Hepatocyte (in vitro differentiated cells): ENCODE measurements around the gene PHKB. TPM values are rescaled to one million over a fixed set of nuclear protein-coding genes. Genes with fewer than 3 reads are reported as not detected.

Experiments used
- DNase-seq: peaks from one replicate; pipeline ENCODE4 v3.0.0-alpha.2; 2016; ENCODE audit warnings: low spot score
- H2AFZ ChIP-seq: fragments of 200-600 bp; sonication (generic); 2 replicates; pipeline ENCODE4 v1.6.0; 2016; ENCODE audit warnings: antibody characterized with exemption, mild to moderate bottlenecking
- H3K27ac ChIP-seq: fragments of 200-600 bp; sonication (generic); 2 replicates; pipeline ENCODE4 v1.5.1; 2016; ENCODE audit warnings: mild to moderate bottlenecking
- H3K27me3 ChIP-seq: fragments of 200-600 bp; sonication (generic); 2 replicates; pipeline ENCODE4 v1.6.1; 2016
- H3K36me3 ChIP-seq: fragments of 200-600 bp; sonication (generic); replicated peaks from 2 replicates; pipeline ENCODE4 v1.5.1; 2016; ENCODE audit warnings: low read depth; ENCODE audit not compliant: insufficient read depth
- H3K4me1 ChIP-seq: fragments of 200-600 bp; sonication (generic); 2 replicates; pipeline ENCODE4 v1.5.1; 2016; ENCODE audit warnings: mild to moderate bottlenecking, moderate library complexity; ENCODE audit not compliant: insufficient read depth
- H3K4me2 ChIP-seq: fragments of 200-600 bp; sonication (generic); 2 replicates; pipeline ENCODE4 v1.6.0; 2016
- H3K4me3 ChIP-seq: fragments of 200-600 bp; sonication (generic); 2 replicates; pipeline ENCODE4 v1.5.1; 2016; ENCODE audit warnings: mild to moderate bottlenecking
- H3K79me2 ChIP-seq: fragments of 200-600 bp; sonication (generic); 2 replicates; pipeline ENCODE4 v1.6.0; 2017; ENCODE audit warnings: mild to moderate bottlenecking
- H3K9me2 ChIP-seq: fragments of 200-600 bp; sonication (generic); replicated peaks from 2 replicates; pipeline ENCODE4 v1.6.0; 2017; ENCODE audit warnings: mild to moderate bottlenecking; ENCODE audit not compliant: insufficient read depth
- H3K9me3 ChIP-seq: fragments of 200-600 bp; sonication (generic); 2 replicates; pipeline ENCODE4 v1.5.1; 2016; ENCODE audit warnings: low read depth, mild to moderate bottlenecking
- H4K20me1 ChIP-seq: fragments of 200-600 bp; sonication (generic); 2 replicates; pipeline ENCODE4 v1.6.0; 2016; ENCODE audit warnings: mild to moderate bottlenecking; ENCODE audit not compliant: insufficient read depth, poor library complexity, severe bottlenecking
- CTCF ChIP-seq: fragments of 200-600 bp; sonication (generic); IDR thresholded peaks from 2 replicates; pipeline ENCODE4 v1.5.1; 2016; ENCODE audit warnings: antibody characterized with exemption, mild to moderate bottlenecking; ENCODE audit not compliant: poor library complexity
- EZH2 ChIP-seq: fragments of 200-600 bp; sonication (generic); IDR thresholded peaks from 2 replicates; pipeline ENCODE4 v1.6.1; 2016; ENCODE audit warnings: antibody characterized with exemption, mild to moderate bottlenecking, borderline replicate concordance
- EZH2phosphoT487 ChIP-seq: fragments of 200-600 bp; sonication (generic); IDR thresholded peaks from one replicate; pipeline ENCODE4 v1.6.1; 2018; ENCODE audit warnings: antibody characterized with exemption, mild to moderate bottlenecking, low read depth, moderate library complexity; ENCODE audit not compliant: unreplicated experiment, severe bottlenecking
- WGBS: methylation state at CpG from one replicate; pipeline ENCODE4 v1.1.6; 2016; ENCODE audit warnings: low lambda C conversion rate; ENCODE audit errors: missing lambda C conversion rate; 5-methylcytosine and 5-hydroxymethylcytosine counted together
- polyA plus RNA-seq: library from polyadenylated mRNA; unstranded; fragments of >200 nt; fragmentation: Nextera tagmentation; extraction: Ambion mirVana; gene quantifications from 2 replicates; pipeline ENCODE4 v1.2.1, GENCODE V29; 2016
- total RNA-seq: library from RNA; depleted of rRNA; stranded (reverse); fragments of >200 nt; gene quantifications from 2 replicates; pipeline ENCODE4 v1.2.3, GENCODE V29; 2014

PHKB gene
- total and polyA plus RNA-seq, 2 experiments from 2014 or later, result 28.7 to 71.7 TPM

GRCh38 chr16:47503936-47504335 is 42.8 kb downstream of the PHKB start:
- no peaks in the 10 kb centered on the region for H3K9me3 ChIP-seq
- no peaks in the 10 kb centered on the region for H3K79me2 ChIP-seq
- H3K4me3 ChIP-seq, result no peak overlapping the region
- no peak overlapping the region for H3K27ac ChIP-seq
- no peaks in the 10 kb centered on the region for H3K27me3 ChIP-seq
- no peaks in the 10 kb centered on the region for H3K36me3 ChIP-seq
- H3K9me2 ChIP-seq, result no peaks in the 10 kb centered on the region
- no peak overlapping the region for H2AFZ ChIP-seq
- 90% methylated on average over 1 of the region's 1 CpG for WGBS
- H3K4me2 ChIP-seq, result no peak overlapping the region
- no peak for DNase-seq
- H4K20me1 ChIP-seq, result no peaks in the 10 kb centered on the region
- TF ChIP-seq EZH2phosphoT487, result no peak
- no peaks in the 10 kb centered on the region for H3K4me1 ChIP-seq

- 94% methylated on average over 7 of the region's 7 CpGs for WGBS
- no peaks in the 10 kb centered on the region for H3K79me2 ChIP-seq
Measured at GRCh38 chr16:47504599-47504998, 43.5 kb downstream of the PHKB start.

GRCh38 chr16:47506800-47507199 is 45.7 kb downstream of the PHKB start:
- H3K36me3 ChIP-seq, result no peaks in the 10 kb centered on the region
- no peaks in the 10 kb centered on the region for H4K20me1 ChIP-seq
- no peaks in the 10 kb centered on the region for H3K4me1 ChIP-seq
- 97% methylated on average over 2 of the region's 2 CpGs for WGBS
- no peaks in the 10 kb centered on the region for H3K9me3 ChIP-seq
- no peaks in the 10 kb centered on the region for H3K27me3 ChIP-seq
- H3K4me3 ChIP-seq, result no peak overlapping the region
- H3K4me2 ChIP-seq, result no peak overlapping the region
- H3K9me2 ChIP-seq, result no peaks in the 10 kb centered on the region
- H2AFZ ChIP-seq, result no peak overlapping the region
- H3K27ac ChIP-seq, result no peak overlapping the region
- DNase-seq, result no peak
- H3K79me2 ChIP-seq, result no peaks in the 10 kb centered on the region
- TF ChIP-seq EZH2phosphoT487 (no peak), CTCF (no peak), EZH2 (no peak)

More at GRCh38 chr16:47504599-47504998, 43.5 kb downstream of the PHKB start:
- H3K27ac ChIP-seq, result no peak overlapping the region
- no peak overlapping the region for H3K4me2 ChIP-seq
- TF ChIP-seq CTCF (no peak), EZH2 (no peak), EZH2phosphoT487 (no peak)
- H4K20me1 ChIP-seq, result no peaks in the 10 kb centered on the region
- no peak for DNase-seq
- H2AFZ ChIP-seq, result no peak overlapping the region
- no peaks in the 10 kb centered on the region for H3K9me2 ChIP-seq
- H3K9me3 ChIP-seq, result no peaks in the 10 kb centered on the region
- H3K4me3 ChIP-seq, result no peak overlapping the region
- H3K36me3 ChIP-seq, result no peaks in the 10 kb centered on the region
- no peaks in the 10 kb centered on the region for H3K27me3 ChIP-seq
- no peaks in the 10 kb centered on the region for H3K4me1 ChIP-seq

GRCh38 chr16:47507701-47508100 is 46.6 kb downstream of the PHKB start:
- no peaks in the 10 kb centered on the region for H3K9me2 ChIP-seq
- no peak overlapping the region for H3K4me3 ChIP-seq
- no peaks in the 10 kb centered on the region for H3K4me1 ChIP-seq
- no peaks in the 10 kb centered on the region for H3K9me3 ChIP-seq
- DNase-seq, result no peak
- no peak overlapping the region for H2AFZ ChIP-seq
- no peak for TF ChIP-seq EZH2
- no peak for TF ChIP-seq CTCF
- TF ChIP-seq EZH2phosphoT487, result no peak
- no peaks in the 10 kb centered on the region for H3K79me2 ChIP-seq
- 67% methylated on average over 1 of the region's 1 CpG for WGBS
- no peaks in the 10 kb centered on the region for H3K36me3 ChIP-seq
- H3K27ac ChIP-seq, result no peak overlapping the region
- H4K20me1 ChIP-seq, result no peaks in the 10 kb centered on the region
- H3K4me2 ChIP-seq, result no peak overlapping the region
- H3K27me3 ChIP-seq, result no peaks in the 10 kb centered on the region
